GM19099 (cell line): ENCODE results near the gene MAP3K5.

ENCODE experiments used
- POLR2A ChIP-seq: IDR thresholded peaks from 3 replicates; pipeline ENCODE4 v1.6.1; 2011; ENCODE audit warnings: low read depth; ENCODE audit not compliant: insufficient read length; ENCODE audit errors: extremely low read depth

Gene MAP3K5

GRCh38 chr6:136740050-136740974 lies 52.0 kb downstream of the MAP3K5 start:
- TF ChIP-seq POLR2A, result no peak

GRCh38 chr6:136739501-136739900 lies 52.8 kb downstream of the MAP3K5 start:
- TF ChIP-seq POLR2A, result no peak

GRCh38 chr6:136739071-136739470 lies 53.2 kb downstream of the MAP3K5 start:
- no peak for TF ChIP-seq POLR2A

GRCh38 chr6:136738692-136739057 lies 53.6 kb downstream of the MAP3K5 start:
- no peak for TF ChIP-seq POLR2A

GRCh38 chr6:136737871-136738691 lies 54.2 kb downstream of the MAP3K5 start:
- no peak for TF ChIP-seq POLR2A

- TF ChIP-seq POLR2A, result no peak
These were observed 54.9 kb downstream of the MAP3K5 start for GRCh38 chr6:136737374-136737844.

- TF ChIP-seq POLR2A, result no peak
These were observed 55.9 kb downstream of the MAP3K5 start for GRCh38 chr6:136736281-136736960.

- TF ChIP-seq POLR2A, result no peak
These were observed 57.3 kb downstream of the MAP3K5 start for GRCh38 chr6:136734977-136735376.

- TF ChIP-seq POLR2A, result no peak
These were observed 59.4 kb downstream of the MAP3K5 start for GRCh38 chr6:136732889-136733288.

GRCh38 chr6:136729832-136730231 lies 62.4 kb downstream of the MAP3K5 start:
- no peak for TF ChIP-seq POLR2A

GRCh38 chr6:136728976-136729515 lies 63.2 kb downstream of the MAP3K5 start:
- TF ChIP-seq POLR2A, result no peak

- no peak for TF ChIP-seq POLR2A
These were observed 64.0 kb downstream of the MAP3K5 start for GRCh38 chr6:136728033-136728939.

- no peak for TF ChIP-seq POLR2A
These were observed 65.3 kb downstream of the MAP3K5 start for GRCh38 chr6:136726837-136727557.
